Mammary epithelial cell (primary cell): ENCODE measurements around the gene PLB1.

Source experiments
- CTCF ChIP-seq, 2 donors: IDR thresholded peaks in 1 of 2; conservative IDR thresholded peaks in 1 of 2; 2 replicates each; pipeline ENCODE4 v1.5.1; 2011 to 2012; ENCODE audit warnings: inconsistent platforms in 2 of 2, low read length in 2 of 2, mild to moderate bottlenecking in 2 of 2, control low read depth in 1 of 2, low read depth in 1 of 2; ENCODE audit not compliant: insufficient read depth in 1 of 2; ENCODE audit errors: extremely low read depth in 1 of 2
- EZH2 ChIP-seq: IDR thresholded peaks from 2 replicates; pipeline ENCODE4 v1.6.1; 2012; ENCODE audit warnings: low read length, inconsistent platforms, borderline replicate concordance

- TF ChIP-seq CTCF (conservative IDR thresholded peaks at IDR 0.05 in 1 of 2, IDR thresholded peaks at IDR 0.05 in 1 of 2; ENCODE audit: extremely low read depth in 1 of 2, insufficient read depth in 1 of 2, low read depth in 1 of 2, low read length in 2 of 2) (no peak), EZH2 (no peak)
Measured at GRCh38 chr2:28659127-28659526, 163.3 kb downstream of the PLB1 start.
